Measurements from ENCODE around the gene COTL1. TPM values are rescaled to one million over a fixed set of nuclear protein-coding genes. Genes with fewer than 3 reads are reported as not detected.

Gene COTL1
- total and polyA plus RNA-seq, 9 of the 15 experiments (the other 6 are each of a cell fraction or from before 2014, with no cell fraction given) = 27.7 to 185 (median 72.5) TPM

DNA sequence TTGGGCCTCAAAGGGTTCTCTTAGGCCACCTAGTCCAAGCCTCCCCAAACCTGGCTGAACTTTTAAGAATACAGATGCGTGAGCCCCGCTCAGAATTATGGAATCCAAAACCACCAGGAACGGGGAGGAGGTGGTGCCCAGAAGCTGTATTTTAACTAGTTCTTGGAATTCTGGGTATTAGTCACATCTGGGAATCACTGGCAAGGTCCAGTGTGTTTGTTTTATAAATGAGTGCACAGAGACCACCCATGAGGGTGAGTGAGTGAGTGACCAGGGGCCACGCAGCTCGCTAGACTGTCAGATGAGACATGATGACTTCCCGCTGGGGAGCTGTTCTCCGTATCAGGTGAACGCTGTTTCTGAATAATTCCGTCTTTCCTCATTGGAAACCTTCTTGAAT is 44.6 kb upstream of the COTL1 start:
- no peak for FAIRE-seq
- no peak overlapping the region for H3K9ac ChIP-seq (ENCODE audit: insufficient read depth in 1 of 2, low read depth in 2 of 2, low read length in 2 of 2)
- H4K20me1 ChIP-seq (replicated peaks; ENCODE audit: control insufficient read depth, insufficient read depth, low read length) = peaks cover 13% of the 10 kb centered on the region; the same call in 1 of the 2 replicates
- DNase-seq (ENCODE audit: extremely low read depth in 1 of 4, low spot score in 3 of 4) = no peak
- BruUV-seq (replicated peaks) = no TSS peak
- no peak for ATAC-seq
- no peak for TF ChIP-seq SMARCA5 (IDR thresholded peaks at IDR 0.05)
- TF ChIP-seq HLTF (IDR thresholded peaks at IDR 0.05) = no peak
- TF ChIP-seq CEBPG (CRISPR knock-in tag; IDR thresholded peaks at IDR 0.05) = no peak
- TF ChIP-seq CEBPG (tag; conservative IDR thresholded peaks at IDR 0.05 in 1 of 2, IDR thresholded peaks at IDR 0.05 in 1 of 2) = no peak
- no peak for TF ChIP-seq MEIS2 (IDR thresholded peaks at IDR 0.05; ENCODE audit: partially characterized antibody)
- TF ChIP-seq CBFA2T2 (conservative IDR thresholded peaks at IDR 0.05) = no peak
- H3K4me2 ChIP-seq (ENCODE audit: insufficient read depth, low read length) = no peak overlapping the region
- 91% methylated on average over 9 of the region's 9 CpGs for WGBS (ENCODE audit: insufficient coverage, low coverage, missing lambda C conversion rate)
- H3K4me3 ChIP-seq = no peak overlapping the region
- ChIA-PET POLR2A (interaction anchor here (0.6 to 1.3 kb wide), 3 partner anchors 10 to 53 kb away, joined by 3 read pairs; no protein-coding TSS in a partner anchor), CTCF (ENCODE audit: low intra/inter-chr PET ratio) (no interaction called here)
- no peaks in the 10 kb centered on the region for H3K27me3 ChIP-seq (ENCODE audit: control insufficient read depth in 2 of 2, insufficient read depth in 2 of 2, low read length in 2 of 2)
- in situ Hi-C loops (cut with MboI) = no loop called here
- no peak overlapping the region for H2AFZ ChIP-seq (ENCODE audit: low read depth, low read length)
- no peaks in the 10 kb centered on the region for H3K9me1 ChIP-seq (ENCODE audit: control insufficient read depth, insufficient read depth, low read length)
- H3K4me1 ChIP-seq (replicated peaks in 1 of 2; ENCODE audit: control insufficient read depth in 2 of 2, insufficient read depth in 2 of 2, low read length in 2 of 2) = peaks cover 0 to 4% of the 10 kb centered on the region in 2 experiments; a peak in 1 of 5 replicates
- H3K36me3 ChIP-seq (ENCODE audit: control insufficient read depth, insufficient read depth, low read length) = peaks cover 72% of the 10 kb centered on the region
- no peak overlapping the region for H3K27ac ChIP-seq (ENCODE audit: extremely low read depth, low read depth, low read length)
- H3K9me3 ChIP-seq (replicated peaks; ENCODE audit: control insufficient read depth, insufficient read depth, low read depth, low read length) = no peaks in the 10 kb centered on the region
- intact Hi-C loops (cut with micrococcal nuclease) = no loop called here
- no peaks in the 10 kb centered on the region for H3K79me2 ChIP-seq (ENCODE audit: control insufficient read depth, insufficient read depth, low read length)

DNA sequence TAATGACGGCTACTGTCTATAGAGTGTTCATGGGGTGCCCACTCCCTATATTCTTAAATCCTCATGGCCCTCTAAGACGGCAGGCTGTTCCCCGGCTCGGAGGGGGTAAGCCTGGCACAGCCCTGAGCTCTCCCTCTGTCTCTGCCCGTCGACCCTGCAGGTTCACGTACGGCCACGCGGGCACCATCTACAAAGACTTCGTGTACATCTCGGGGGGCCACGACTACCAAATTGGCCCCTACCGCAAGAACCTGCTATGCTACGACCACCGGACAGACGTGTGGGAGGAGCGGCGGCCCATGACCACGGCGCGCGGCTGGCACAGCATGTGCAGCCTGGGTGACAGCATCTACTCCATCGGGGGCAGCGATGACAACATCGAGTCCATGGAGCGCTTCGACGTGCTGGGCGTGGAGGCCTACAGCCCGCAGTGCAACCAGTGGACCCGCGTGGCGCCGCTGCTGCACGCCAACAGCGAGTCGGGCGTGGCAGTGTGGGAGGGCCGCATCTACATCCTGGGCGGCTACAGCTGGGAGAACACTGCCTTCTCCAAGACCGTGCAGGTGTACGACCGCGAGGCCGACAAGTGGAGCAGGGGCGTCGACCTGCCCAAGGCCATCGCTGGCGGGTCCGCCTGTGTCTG is 43.7 kb upstream of the COTL1 start:
- peaks cover 0 to 4% of the 10 kb centered on the region in 2 experiments; a peak in 1 of 5 replicates for H3K4me1 ChIP-seq (replicated peaks in 1 of 2; ENCODE audit: control insufficient read depth in 2 of 2, insufficient read depth in 2 of 2, low read length in 2 of 2)
- no peak overlapping the region for H3K4me2 ChIP-seq (ENCODE audit: insufficient read depth, low read length)
- ChIA-PET POLR2A (interaction anchor here (0.7 to 1.4 kb wide), 9 partner anchors 11 to 165 kb away, joined by 3 to 4 read pairs (median 3); partner anchors contain the start of gene KLHL36), CTCF (ENCODE audit: low intra/inter-chr PET ratio) (no interaction called here)
- intact Hi-C loops (cut with micrococcal nuclease) = no loop called here
- FAIRE-seq = no peak
- no peaks in the 10 kb centered on the region for H3K9me1 ChIP-seq (ENCODE audit: control insufficient read depth, insufficient read depth, low read length)
- H3K9ac ChIP-seq (ENCODE audit: insufficient read depth in 1 of 2, low read depth in 2 of 2, low read length in 2 of 2) = no peak overlapping the region; a peak in 1 of 4 replicates
- H3K4me3 ChIP-seq = no peak overlapping the region
- H3K36me3 ChIP-seq (ENCODE audit: control insufficient read depth, insufficient read depth, low read length) = peaks cover 81% of the 10 kb centered on the region
- no peaks in the 10 kb centered on the region for H3K9me3 ChIP-seq (replicated peaks; ENCODE audit: control insufficient read depth, insufficient read depth, low read depth, low read length)
- no peak for DNase-seq (ENCODE audit: extremely low read depth in 1 of 4, low spot score in 3 of 4)
- peaks cover 13% of the 10 kb centered on the region; the same call in 1 of the 2 replicates for H4K20me1 ChIP-seq (replicated peaks; ENCODE audit: control insufficient read depth, insufficient read depth, low read length)
- H3K27ac ChIP-seq (ENCODE audit: extremely low read depth, low read depth, low read length) = no peak overlapping the region
- 96% methylated on average over 43 of the region's 51 CpGs for WGBS (ENCODE audit: insufficient coverage, low coverage, missing lambda C conversion rate)
- in situ Hi-C loops (cut with MboI) = no loop called here
- H3K79me2 ChIP-seq (ENCODE audit: control insufficient read depth, insufficient read depth, low read length) = no peaks in the 10 kb centered on the region
- no peak for ATAC-seq
- no peaks in the 10 kb centered on the region for H3K27me3 ChIP-seq (ENCODE audit: control insufficient read depth in 2 of 2, insufficient read depth in 2 of 2, low read length in 2 of 2)
- BruUV-seq (replicated peaks) = no TSS peak
- no peak overlapping the region for H2AFZ ChIP-seq (ENCODE audit: low read depth, low read length)
- TF ChIP-seq RBFOX2 (IDR thresholded peaks at IDR 0.05; ENCODE audit: low read depth, low read length) (0 out of 2 replicates have a peak, but pooled peaks have one; percentile 29), CLOCK (CRISPR knock-in tag; IDR thresholded peaks at IDR 0.05; ENCODE audit: borderline replicate concordance) (no peak), HNRNPL (IDR thresholded peaks at IDR 0.05; ENCODE audit: low read depth, low read length) (no peak), SMC3 (conservative IDR thresholded peaks at IDR 0.05; ENCODE audit: insufficient read depth, low read depth, low read length) (no peak), ZNF239 (CRISPR knock-in tag; IDR thresholded peaks at IDR 0.05) (no peak), POLR2G (IDR thresholded peaks at IDR 0.05; ENCODE audit: low read depth, low read length) (peak; percentile 50), GTF2F1 (IDR thresholded peaks at IDR 0.05; ENCODE audit: low read depth, low read length) (no peak), SAFB (IDR thresholded peaks at IDR 0.05; ENCODE audit: borderline replicate concordance, low read depth, low read length) (no peak), ARNT (IDR thresholded peaks at IDR 0.05) (no peak)

Data from K562 (cell line).